GDM1 (cell line): ENCODE data around the gene STIM1.
"Not testable (repeated sequence)": the region's sequence is repeated elsewhere in the genome, so short reads cannot be mapped to it uniquely, and the experiment has no call there.

Experiments
- DNase-seq: peaks from one replicate; lab custom pipeline; 2025; lab: John Stamatoyannopoulos, UW

The STIM1 gene

DNA sequence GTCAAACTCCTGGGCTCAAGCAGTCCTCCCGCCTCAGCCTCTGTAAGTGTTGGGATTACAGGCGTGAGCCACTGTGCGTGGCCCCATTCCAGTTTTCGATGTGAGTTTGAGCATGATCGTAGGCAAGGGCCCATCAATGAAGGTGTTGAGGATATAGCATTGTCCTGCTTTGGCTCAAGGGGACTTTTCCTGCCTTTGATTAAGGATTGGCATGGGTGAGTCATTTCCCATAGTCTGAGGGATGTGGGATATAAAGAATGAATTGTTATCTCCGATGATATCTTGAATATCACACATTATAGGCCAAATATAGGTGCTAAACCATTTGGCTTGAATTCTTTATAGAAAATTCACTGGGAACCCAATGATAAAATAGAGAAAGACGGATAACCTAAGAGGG is 30.4 kb downstream of the STIM1 start:
- DNase-seq = no peak

DNA sequence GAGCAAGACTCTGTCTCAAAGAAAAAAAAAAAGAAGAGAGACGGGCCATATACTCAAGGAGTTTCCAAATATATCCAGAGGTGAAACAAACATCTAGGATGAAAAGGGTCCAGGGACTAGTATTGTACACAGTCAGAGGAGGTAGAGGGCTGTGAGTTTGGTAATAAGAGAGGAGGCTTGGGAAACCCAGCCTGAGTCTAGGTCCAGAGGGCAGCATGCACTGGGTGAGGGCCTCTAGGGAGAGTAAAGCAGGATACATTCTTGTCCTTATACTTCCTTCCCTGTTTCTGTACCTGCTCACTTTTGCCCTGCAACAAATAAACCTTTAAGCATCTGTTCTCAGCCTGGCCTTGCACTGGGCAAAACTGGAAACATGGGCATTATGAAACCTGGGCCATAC is 31.5 kb downstream of the STIM1 start:
- no peak for DNase-seq

DNA sequence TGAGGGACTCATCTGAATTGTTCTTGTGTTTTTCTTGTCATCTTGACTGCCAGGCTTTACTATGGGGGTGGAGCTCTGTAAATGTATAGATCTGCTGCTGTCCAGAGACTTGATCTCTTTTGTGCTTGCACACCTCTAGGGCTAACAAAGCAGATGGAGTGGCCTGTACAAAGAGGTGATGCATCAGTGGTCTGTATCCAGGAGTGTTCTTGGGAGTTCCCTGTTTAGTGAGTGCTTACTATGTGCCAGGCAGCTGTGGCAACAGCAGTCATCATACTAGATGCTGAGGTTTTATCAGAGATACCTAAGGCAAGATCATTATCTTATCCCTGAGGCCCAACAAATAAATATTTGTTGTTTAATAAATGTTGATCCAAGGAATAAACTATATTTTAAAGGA is 33.4 kb downstream of the STIM1 start:
- no peak for DNase-seq

GRCh38 chr11:3890014-3890413 is 34.5 kb downstream of the STIM1 start:
- no peak for DNase-seq

- no peak for DNase-seq
Observed at GRCh38 chr11:3890806-3891205, 35.3 kb downstream of the STIM1 start.

DNA sequence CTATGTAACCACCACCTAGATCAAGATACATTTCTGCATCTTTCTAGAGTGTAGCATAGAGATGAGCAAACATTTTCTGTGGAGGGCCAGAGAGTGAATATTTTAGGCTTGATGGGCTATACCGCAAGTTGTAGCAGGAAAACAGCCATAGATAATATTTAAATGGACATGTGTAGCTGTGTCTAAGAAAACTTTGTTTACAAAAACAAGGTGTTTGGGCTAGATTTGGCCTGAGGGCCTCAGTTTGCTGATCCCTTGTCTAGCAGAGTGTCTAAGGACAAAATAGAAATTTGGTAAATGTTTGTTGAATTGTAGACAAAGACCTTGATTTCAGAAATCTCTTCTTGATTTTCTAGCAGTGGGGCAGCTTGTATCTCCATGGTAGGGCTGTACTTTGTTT is 36.3 kb downstream of the STIM1 start:
- no peak for DNase-seq

GRCh38 chr11:3892156-3892555 is 36.7 kb downstream of the STIM1 start:
- no peak for DNase-seq

- no peak for DNase-seq
Observed at GRCh38 chr11:3893311-3893710, 37.8 kb downstream of the STIM1 start.

DNA sequence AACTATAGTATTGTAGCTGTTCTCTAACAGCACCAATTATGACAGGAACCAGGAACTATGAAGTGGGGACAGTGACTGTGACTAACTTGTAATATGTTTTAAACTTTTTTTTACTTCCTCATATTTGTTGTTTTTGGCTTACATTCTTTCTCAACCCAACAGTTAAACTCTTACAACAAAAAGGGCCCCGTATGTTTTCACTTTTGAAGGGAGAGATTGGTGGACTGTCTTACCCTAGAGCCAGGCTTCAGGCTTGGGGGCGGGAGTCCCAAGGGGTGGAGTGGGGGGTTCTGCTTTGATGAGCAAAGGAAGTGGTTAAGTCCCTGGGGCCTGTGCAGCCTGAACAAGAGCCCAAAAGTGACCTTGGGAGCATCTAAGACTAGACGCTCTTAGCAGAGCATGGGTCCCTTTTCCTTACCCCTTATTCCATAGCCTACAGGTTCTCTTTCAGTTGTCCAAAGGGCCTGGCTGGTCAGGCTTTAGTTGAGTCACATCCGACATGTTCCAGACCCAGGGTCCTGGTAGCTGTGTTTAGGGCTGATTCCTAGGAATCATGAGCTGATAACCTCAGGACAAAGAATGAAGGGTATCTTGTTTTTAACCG is 38.8 kb downstream of the STIM1 start:
- DNase-seq = peak; percentile 44

GRCh38 chr11:3896644-3897043 is 41.2 kb downstream of the STIM1 start:
- no peak for DNase-seq

DNA sequence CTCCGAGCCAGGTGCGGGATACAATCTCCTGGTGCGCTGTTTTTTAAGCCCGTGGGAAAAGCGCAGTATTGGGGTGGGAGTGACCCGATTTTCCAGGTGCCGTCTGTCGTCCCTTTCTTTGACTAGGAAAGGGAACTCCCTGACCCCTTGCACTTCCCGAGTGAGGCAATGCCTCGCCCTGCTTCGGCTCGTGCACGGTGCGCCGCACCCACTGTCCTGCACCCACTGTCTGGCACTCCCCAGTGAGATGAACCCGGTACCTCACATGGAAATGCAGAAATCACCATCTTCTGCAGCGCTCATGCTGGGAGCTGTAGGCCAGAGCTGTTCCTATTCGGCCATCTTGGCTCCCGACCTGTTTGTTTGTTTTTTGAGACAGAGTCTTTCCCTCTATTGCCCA is 44.8 kb downstream of the STIM1 start:
- not testable (repeated sequence) for DNase-seq

- no peak for DNase-seq
Observed at GRCh38 chr11:3901249-3902025, 46.0 kb downstream of the STIM1 start.

DNA sequence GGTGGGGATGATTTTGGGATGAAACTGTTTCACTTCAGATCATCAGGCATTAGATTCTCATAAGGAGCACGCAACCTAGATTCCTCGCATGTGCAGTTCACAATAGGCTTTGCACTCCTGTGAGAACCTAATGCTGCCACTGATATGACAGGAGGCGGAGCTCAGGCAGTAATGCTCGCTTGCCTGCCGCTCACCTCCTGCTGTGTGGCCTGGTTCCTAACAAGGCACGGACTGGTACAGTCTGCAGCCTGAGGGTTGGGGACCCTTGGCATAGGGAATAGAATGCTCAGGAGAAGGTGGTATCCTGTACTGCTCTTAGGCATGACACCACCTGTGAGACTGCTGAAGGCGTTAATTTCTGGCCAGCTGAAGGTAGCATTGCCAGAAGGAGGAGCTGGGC is 47.0 kb downstream of the STIM1 start:
- DNase-seq = no peak

- DNase-seq = no peak
Observed at GRCh38 chr11:3903207-3903896, 47.9 kb downstream of the STIM1 start.

DNA sequence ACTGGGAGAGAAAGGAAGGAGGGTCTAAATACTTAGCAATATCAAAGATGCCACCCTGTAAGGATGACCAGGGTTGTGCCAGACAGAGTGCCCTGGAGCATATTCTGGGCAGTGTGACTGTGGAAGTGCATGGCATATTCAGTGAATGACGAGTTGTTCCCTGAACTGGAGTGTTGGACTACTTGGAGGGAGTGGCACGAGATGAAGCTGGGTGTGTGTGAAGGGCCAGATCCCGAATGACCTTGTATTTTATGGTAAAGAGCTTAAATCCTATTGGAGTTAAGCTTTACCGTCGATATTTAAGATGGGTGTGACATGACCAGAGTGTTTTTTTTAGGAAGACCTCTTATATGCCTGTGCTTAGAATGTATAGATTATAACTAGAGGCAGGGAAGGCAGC is 48.8 kb downstream of the STIM1 start:
- no peak for DNase-seq

- no peak for DNase-seq
Observed at GRCh38 chr11:3905080-3905953, 49.9 kb downstream of the STIM1 start.

- DNase-seq = no peak
Observed at GRCh38 chr11:3906166-3906565, 50.7 kb downstream of the STIM1 start.

- no peak for DNase-seq
Observed at GRCh38 chr11:3907590-3907989, 52.1 kb downstream of the STIM1 start.

GRCh38 chr11:3909901-3910300 is 54.4 kb downstream of the STIM1 start:
- no peak for DNase-seq

DNA sequence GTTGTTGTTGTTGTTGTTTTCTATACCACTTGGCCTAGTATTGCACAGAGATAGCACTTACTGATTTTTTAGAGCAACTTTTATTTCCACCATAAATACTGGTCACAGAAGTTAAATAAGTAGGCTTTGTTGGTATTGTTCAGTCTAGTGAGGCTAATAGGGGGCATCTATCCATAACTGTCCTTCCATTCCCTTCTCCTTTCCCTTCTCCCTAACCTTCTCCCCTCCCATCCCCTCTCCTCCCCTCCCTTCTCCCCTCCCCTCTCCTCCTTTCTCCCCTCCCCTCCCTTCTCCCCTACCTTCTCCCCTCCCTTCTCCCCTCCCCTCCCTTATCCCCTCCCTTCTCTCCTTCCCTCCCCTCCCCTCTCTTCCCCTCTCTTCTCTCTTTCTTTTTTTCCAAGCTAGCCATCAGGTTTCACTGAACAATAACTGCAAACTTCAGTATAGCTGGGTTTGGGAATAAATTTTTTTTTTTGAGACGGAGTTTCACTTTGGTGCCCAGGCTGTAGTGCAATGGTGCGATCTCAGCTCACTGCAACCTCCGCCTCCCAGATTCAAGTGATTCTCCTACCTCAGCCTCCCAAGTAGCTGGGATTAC is 56.5 kb downstream of the STIM1 start:
- no peak for DNase-seq

DNA sequence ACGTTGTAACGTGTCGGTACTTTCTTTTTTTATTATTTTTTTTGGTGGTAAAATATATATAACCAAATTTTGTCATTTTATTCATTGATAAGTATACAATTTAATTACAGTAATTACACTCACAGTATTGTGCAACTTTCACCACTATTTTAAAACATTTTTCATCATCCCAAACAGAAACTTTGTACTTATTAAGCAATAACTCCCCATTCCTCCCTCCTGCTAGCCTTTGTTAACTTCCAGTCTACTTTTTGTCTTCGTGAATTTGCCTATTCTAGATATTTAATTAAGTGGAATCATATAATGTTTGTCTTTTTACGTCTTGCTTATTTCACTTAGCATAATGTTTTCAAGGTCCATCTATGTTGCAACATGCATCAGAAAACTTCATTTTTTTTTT is 58.5 kb downstream of the STIM1 start:
- no peak for DNase-seq

- DNase-seq = no peak
Observed at GRCh38 chr11:3914805-3915204, 59.3 kb downstream of the STIM1 start.
